ENCODE measurements around the gene CHST15.

Gene CHST15

GRCh38 chr10:124130198-124130900 lies 37.0 kb upstream of the CHST15 start:
- H3K27ac ChIP-seq (ENCODE audit: low read depth, low read length) = no peak overlapping the region
- no peaks in the 10 kb centered on the region for H3K36me3 ChIP-seq (ENCODE audit: insufficient read depth, low read length)
- no peak overlapping the region for H2AFZ ChIP-seq (ENCODE audit: low read length, unreplicated experiment)
- no peaks in the 10 kb centered on the region for H3K4me1 ChIP-seq (ENCODE audit: control insufficient read depth, insufficient read depth, low read length, unreplicated experiment)
- H3K4me3 ChIP-seq (ENCODE audit: low read depth, low read length) = no peak overlapping the region
- no peaks in the 10 kb centered on the region for H3K79me2 ChIP-seq (ENCODE audit: control insufficient read depth, insufficient read depth, low read length, unreplicated experiment)
- H3K27me3 ChIP-seq (ENCODE audit: insufficient read depth, low read length) = peaks cover 3% of the 10 kb centered on the region; the same call in 1 of the 2 replicates

- Histone ChIP-seq H3K27ac (ENCODE audit: low read depth, low read length) (no peak overlapping the region), H3K79me2 (ENCODE audit: control insufficient read depth, insufficient read depth, low read length, unreplicated experiment) (no peaks in the 10 kb centered on the region), H3K27me3 (ENCODE audit: insufficient read depth, low read length) (no peaks in the 10 kb centered on the region; the same call in 1 of the 2 replicates), H2AFZ (ENCODE audit: low read length, unreplicated experiment) (no peak overlapping the region), H3K4me1 (ENCODE audit: control insufficient read depth, insufficient read depth, low read length, unreplicated experiment) (no peaks in the 10 kb centered on the region), H3K4me3 (ENCODE audit: low read depth, low read length) (no peak overlapping the region), H3K36me3 (ENCODE audit: insufficient read depth, low read length) (no peaks in the 10 kb centered on the region)
Observed at GRCh38 chr10:124129471-124129870, 36.1 kb upstream of the CHST15 start.

- Histone ChIP-seq H2AFZ (ENCODE audit: low read length, unreplicated experiment) (no peak overlapping the region), H3K4me3 (ENCODE audit: low read depth, low read length) (no peak overlapping the region), H3K36me3 (ENCODE audit: insufficient read depth, low read length) (no peaks in the 10 kb centered on the region), H3K27ac (ENCODE audit: low read depth, low read length) (no peak overlapping the region), H3K27me3 (ENCODE audit: insufficient read depth, low read length) (no peaks in the 10 kb centered on the region; the same call in 1 of the 2 replicates), H3K4me1 (ENCODE audit: control insufficient read depth, insufficient read depth, low read length, unreplicated experiment) (no peaks in the 10 kb centered on the region), H3K79me2 (ENCODE audit: control insufficient read depth, insufficient read depth, low read length, unreplicated experiment) (no peaks in the 10 kb centered on the region)
Observed at GRCh38 chr10:124128811-124129145, 35.4 kb upstream of the CHST15 start.

GRCh38 chr10:124127965-124128810 lies 34.8 kb upstream of the CHST15 start:
- Histone ChIP-seq H3K4me3 (ENCODE audit: low read depth, low read length) (no peak overlapping the region), H2AFZ (ENCODE audit: low read length, unreplicated experiment) (no peak overlapping the region), H3K4me1 (ENCODE audit: control insufficient read depth, insufficient read depth, low read length, unreplicated experiment) (no peaks in the 10 kb centered on the region), H3K27me3 (ENCODE audit: insufficient read depth, low read length) (no peaks in the 10 kb centered on the region; the same call in 1 of the 2 replicates), H3K27ac (ENCODE audit: low read depth, low read length) (no peak overlapping the region), H3K36me3 (ENCODE audit: insufficient read depth, low read length) (no peaks in the 10 kb centered on the region), H3K79me2 (ENCODE audit: control insufficient read depth, insufficient read depth, low read length, unreplicated experiment) (no peaks in the 10 kb centered on the region)

- Histone ChIP-seq H2AFZ (ENCODE audit: low read length, unreplicated experiment) (no peak overlapping the region), H3K27me3 (ENCODE audit: insufficient read depth, low read length) (no peaks in the 10 kb centered on the region), H3K4me1 (ENCODE audit: control insufficient read depth, insufficient read depth, low read length, unreplicated experiment) (no peaks in the 10 kb centered on the region)
Observed at GRCh38 chr10:124127563-124127962, 34.2 kb upstream of the CHST15 start.

GRCh38 chr10:124126983-124127385 lies 33.6 kb upstream of the CHST15 start:
- Histone ChIP-seq H3K4me3 (ENCODE audit: low read depth, low read length) (no peak overlapping the region), H3K79me2 (ENCODE audit: control insufficient read depth, insufficient read depth, low read length, unreplicated experiment) (no peaks in the 10 kb centered on the region)

More at GRCh38 chr10:124127563-124127962, 34.2 kb upstream of the CHST15 start:
- Histone ChIP-seq H3K36me3 (ENCODE audit: insufficient read depth, low read length) (no peaks in the 10 kb centered on the region), H3K4me3 (ENCODE audit: low read depth, low read length) (no peak overlapping the region), H3K79me2 (ENCODE audit: control insufficient read depth, insufficient read depth, low read length, unreplicated experiment) (no peaks in the 10 kb centered on the region), H3K27ac (ENCODE audit: low read depth, low read length) (no peak overlapping the region)

GRCh38 chr10:124126145-124126982 lies 33.0 kb upstream of the CHST15 start:
- H3K4me1 ChIP-seq (ENCODE audit: control insufficient read depth, insufficient read depth, low read length, unreplicated experiment) = no peaks in the 10 kb centered on the region
- H3K36me3 ChIP-seq (ENCODE audit: insufficient read depth, low read length) = no peaks in the 10 kb centered on the region
- H3K27me3 ChIP-seq (ENCODE audit: insufficient read depth, low read length) = no peaks in the 10 kb centered on the region
- H3K4me3 ChIP-seq (ENCODE audit: low read depth, low read length) = no peak overlapping the region
- no peaks in the 10 kb centered on the region for H3K79me2 ChIP-seq (ENCODE audit: control insufficient read depth, insufficient read depth, low read length, unreplicated experiment)
- no peak overlapping the region for H2AFZ ChIP-seq (ENCODE audit: low read length, unreplicated experiment)
- H3K27ac ChIP-seq (ENCODE audit: low read depth, low read length) = no peak overlapping the region

More at GRCh38 chr10:124126983-124127385, 33.6 kb upstream of the CHST15 start:
- no peaks in the 10 kb centered on the region for H3K4me1 ChIP-seq (ENCODE audit: control insufficient read depth, insufficient read depth, low read length, unreplicated experiment)
- no peak overlapping the region for H3K27ac ChIP-seq (ENCODE audit: low read depth, low read length)
- H2AFZ ChIP-seq (ENCODE audit: low read length, unreplicated experiment) = no peak overlapping the region
- no peaks in the 10 kb centered on the region for H3K36me3 ChIP-seq (ENCODE audit: insufficient read depth, low read length)
- H3K27me3 ChIP-seq (ENCODE audit: insufficient read depth, low read length) = no peaks in the 10 kb centered on the region

- Histone ChIP-seq H3K27ac (ENCODE audit: low read depth, low read length) (no peak overlapping the region), H3K36me3 (ENCODE audit: insufficient read depth, low read length) (no peaks in the 10 kb centered on the region), H2AFZ (ENCODE audit: low read length, unreplicated experiment) (no peak overlapping the region), H3K4me3 (ENCODE audit: low read depth, low read length) (no peak overlapping the region), H3K27me3 (ENCODE audit: insufficient read depth, low read length) (no peaks in the 10 kb centered on the region), H3K4me1 (ENCODE audit: control insufficient read depth, insufficient read depth, low read length, unreplicated experiment) (no peaks in the 10 kb centered on the region), H3K79me2 (ENCODE audit: control insufficient read depth, insufficient read depth, low read length, unreplicated experiment) (no peaks in the 10 kb centered on the region)
Observed at GRCh38 chr10:124125305-124126116, 32.1 kb upstream of the CHST15 start.

- Histone ChIP-seq H3K27me3 (ENCODE audit: insufficient read depth, low read length) (no peaks in the 10 kb centered on the region), H3K4me1 (ENCODE audit: control insufficient read depth, insufficient read depth, low read length, unreplicated experiment) (no peaks in the 10 kb centered on the region), H3K79me2 (ENCODE audit: control insufficient read depth, insufficient read depth, low read length, unreplicated experiment) (no peaks in the 10 kb centered on the region), H3K36me3 (ENCODE audit: insufficient read depth, low read length) (no peaks in the 10 kb centered on the region), H3K27ac (ENCODE audit: low read depth, low read length) (no peak overlapping the region), H3K4me3 (ENCODE audit: low read depth, low read length) (no peak overlapping the region), H2AFZ (ENCODE audit: low read length, unreplicated experiment) (no peak overlapping the region)
Observed at GRCh38 chr10:124124769-124125161, 31.4 kb upstream of the CHST15 start.
